Stimulated activated naive CD8-positive, alpha-beta T cell treated with anti-CD3 and anti-CD28 coated beads, Interleukin-15, Interleukin-2, amounts not matched to agents 100 U/mL and 50 U/mL, for 24 hours (primary cell): Measurements from ENCODE around the gene DCK.

ENCODE experiments used
- ATAC-seq: fragments of 150-1000 bp; cut with Tn5 transposase; one replicate; pipeline ENCODE4 v1.10.0; 2021
- DNase-seq: peaks from one replicate; pipeline ENCODE4 v3.0.0; 2021

DCK gene

DNA sequence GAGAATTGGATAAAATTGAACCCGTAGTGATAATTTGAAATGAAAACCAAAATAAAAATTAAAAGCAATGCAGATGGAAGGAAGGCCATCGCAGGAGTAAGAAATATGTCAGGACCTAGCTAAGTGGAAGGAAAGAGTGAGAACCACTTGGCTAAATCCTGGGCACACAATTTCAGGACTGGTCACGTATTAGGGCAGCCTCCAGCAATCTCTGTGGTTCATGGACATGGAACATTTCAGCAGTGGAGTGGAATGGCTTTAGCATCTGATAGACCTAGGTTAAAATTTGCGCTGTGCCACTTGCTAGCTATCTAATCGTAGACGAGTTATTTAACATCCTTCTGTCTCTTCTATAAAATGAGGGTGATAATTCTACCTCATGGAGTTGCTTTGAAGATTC is 71.1 kb downstream of the DCK start:
- ATAC-seq = no peak

DNA sequence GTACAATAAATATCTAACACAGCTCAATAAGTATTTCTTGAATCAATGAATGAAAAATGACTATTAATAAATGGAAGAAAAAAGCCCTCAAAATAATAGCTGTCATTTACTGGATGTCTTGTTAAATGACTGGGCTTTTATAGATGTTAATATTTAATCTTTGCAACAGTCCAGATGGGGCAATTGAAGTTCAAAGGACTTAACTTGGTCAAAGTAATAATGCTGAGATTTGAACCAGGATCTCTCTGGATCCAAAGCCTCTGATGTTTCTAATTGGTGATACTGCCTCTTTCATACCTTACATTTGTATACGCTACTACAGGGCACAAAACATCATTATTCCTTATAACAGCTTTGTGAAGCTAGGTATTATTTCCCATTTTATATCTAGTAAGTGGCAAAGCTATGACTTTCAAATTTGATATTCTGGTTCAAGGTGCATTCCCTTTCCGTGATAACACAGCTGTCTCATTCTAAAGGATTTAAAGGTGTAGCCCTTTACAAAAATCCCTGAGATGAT is 72.6 kb downstream of the DCK start:
- ATAC-seq (no peak), DNase-seq (no peak)

More for the DNA sequence above, 71.1 kb downstream of the DCK start:
- no peak for DNase-seq

DNA sequence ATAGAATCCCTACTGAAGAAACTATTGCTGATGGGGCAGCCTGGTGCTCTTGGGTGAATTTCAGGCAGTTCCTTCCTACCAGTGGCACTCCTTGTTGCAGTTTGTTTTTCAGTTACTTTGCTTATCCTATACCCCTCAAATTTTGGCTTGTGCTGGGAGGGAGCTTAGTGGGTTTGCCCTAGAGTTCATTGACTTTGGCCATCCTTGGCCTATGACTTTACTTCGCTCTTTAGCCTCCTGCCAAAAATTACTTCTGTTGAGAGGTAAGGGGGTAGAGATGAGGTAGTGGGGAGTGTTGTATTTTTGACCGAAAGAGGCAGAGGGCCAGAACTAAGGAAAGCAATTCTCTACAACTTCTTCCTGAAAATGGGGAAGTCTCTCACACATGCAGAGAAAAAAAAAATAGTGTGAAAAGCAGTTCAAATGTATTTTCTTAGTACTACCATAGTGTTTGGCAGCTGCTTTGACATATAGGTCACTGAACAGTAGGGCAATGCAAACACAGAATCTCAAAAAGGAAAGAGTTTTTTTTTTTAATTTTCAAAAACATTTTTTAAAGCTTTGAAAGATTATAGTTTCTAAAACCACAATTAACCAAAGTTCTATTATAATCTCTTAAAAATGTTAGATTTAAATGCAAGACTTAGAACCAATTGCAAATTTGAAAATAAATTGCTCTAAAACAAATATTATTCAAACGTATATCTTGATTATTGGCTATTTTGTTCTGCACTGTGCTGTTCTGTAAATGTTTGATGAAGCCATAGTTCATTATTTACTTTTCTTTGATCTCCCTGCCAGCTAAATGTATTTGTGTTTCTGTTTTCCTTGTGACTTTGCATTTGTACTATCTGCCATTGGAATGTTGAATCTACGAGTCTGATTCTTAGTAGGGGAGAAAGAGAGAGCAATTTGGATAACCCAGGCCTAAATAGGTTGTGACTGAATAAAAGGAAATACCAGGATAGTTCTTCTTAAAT is 73.6 kb downstream of the DCK start:
- ATAC-seq (no peak), DNase-seq (no peak)

DNA sequence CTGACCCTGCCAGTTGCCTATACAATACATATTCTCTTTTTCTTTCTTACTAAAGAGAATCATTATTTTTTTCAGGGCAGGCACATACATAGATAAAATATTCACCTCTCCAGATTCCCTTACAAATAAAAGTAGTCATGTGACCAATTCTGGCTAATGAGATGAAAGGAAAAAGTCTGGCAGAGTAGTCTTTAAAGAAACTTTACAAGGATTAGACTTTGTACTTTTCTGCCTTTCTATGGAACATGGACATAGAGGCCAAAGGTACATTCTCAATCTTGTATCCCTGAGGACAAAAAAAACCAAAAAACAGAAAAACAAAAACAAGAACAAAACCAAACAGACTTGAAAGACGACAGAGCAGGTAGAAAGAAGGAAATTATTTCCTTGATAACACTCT is 75.6 kb downstream of the DCK start:
- ATAC-seq = no peak
- DNase-seq = no peak

DNA sequence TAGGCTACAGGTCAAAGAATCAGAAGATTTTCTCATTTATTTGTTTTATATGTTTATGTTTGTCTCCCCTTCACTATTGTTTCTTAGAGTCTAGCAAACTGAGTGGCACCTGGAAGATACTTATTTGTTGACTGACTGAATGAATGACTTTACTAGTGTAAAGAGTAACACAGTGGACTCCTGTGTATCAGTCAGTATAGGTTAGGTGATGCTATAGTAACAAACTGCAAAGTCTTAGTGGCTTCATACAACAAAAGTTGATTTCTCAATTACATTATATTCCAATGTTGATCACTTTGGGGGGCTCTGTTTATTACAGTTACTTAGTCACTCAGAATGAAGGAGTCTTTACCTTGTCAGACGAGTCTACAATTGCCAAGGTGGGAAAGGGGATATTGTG is 76.6 kb downstream of the DCK start:
- ATAC-seq (no peak), DNase-seq (no peak)

DNA sequence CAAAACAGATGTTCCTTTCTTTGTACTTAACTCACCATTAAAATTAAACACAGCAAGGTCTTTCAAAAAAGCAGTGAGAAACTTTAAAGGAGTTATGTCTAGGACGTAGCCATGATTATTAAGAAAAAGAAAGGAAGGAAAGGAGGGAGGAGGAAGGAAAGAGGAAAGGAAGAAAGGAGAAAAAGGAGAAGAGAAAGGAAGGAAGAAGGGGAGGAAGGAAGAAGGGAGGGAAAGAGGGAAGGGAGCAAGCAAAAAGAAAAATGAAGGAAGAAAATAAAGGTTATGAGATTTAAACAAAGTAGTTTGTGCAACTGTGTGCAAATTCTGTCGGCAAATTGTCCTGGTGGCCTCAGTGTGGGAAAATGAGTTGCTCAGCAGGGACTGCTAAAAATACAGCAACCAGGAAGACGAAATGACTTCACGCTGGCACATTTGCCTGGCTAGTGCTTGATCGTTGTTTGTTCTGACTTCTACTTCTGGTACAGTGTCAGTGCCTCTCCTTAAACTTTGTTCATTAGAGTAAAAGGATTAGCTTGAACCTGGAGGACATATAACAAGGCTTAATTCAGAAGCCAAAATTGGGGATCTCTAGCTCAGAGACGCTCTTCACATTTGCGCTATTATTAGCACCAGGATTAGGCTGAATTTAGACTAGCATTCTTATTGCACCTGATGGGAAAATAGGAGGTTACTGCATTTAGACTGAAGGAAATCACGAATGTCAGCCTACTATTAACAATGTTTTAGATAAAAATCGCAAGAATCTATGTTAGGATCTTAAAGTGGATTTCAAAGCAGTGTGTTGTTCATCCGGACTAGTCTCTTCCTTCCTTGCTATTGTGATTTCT is 81.2 kb downstream of the DCK start:
- DNase-seq = no peak

More for the DNA sequence above, 81.2 kb downstream of the DCK start:
- ATAC-seq = no peak
